ENCODE measurements around the gene ATP9B. TPM values are rescaled to one million over a fixed set of nuclear protein-coding genes. Genes with fewer than 3 reads are reported as not detected.

The ATP9B gene
- total RNA-seq, 1 experiment from 2014 or later = 10.7 TPM

GRCh38 chr18:79121746-79122474, 52.7 kb downstream of the ATP9B start:
- no peak for DNase-seq (ENCODE audit: low read depth in 1 of 2, low spot score in 2 of 2)

DNA sequence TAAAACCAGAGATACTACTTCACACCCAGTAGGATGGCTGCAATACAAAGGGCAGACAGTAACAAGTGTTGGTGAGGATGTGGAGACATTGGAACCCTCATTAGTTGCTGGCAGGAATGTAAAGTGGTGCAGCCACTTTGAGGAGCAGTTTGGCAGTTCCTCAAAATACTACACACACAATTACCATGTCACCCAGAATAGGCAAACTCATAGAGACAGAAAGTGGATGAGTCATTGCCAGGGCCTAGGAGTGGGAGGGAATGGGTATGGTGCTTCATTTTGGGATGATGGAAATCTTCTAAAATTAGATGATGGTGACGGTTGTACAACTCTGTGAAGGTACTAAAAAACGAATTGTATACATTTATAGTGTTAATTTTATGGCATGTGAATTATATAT, 54.8 kb downstream of the ATP9B start:
- no peak for DNase-seq (ENCODE audit: low read depth in 1 of 2, low spot score in 2 of 2)
- Histone ChIP-seq H3K36me3 (peaks cover 7% of the 10 kb centered on the region), H3K27ac (no peak overlapping the region), H3K4me1 (replicated peaks) (no peaks in the 10 kb centered on the region), H3K27me3 (replicated peaks) (no peaks in the 10 kb centered on the region), H3K9me3 (replicated peaks) (no peaks in the 10 kb centered on the region), H3K4me3 (no peak overlapping the region)

More at GRCh38 chr18:79121746-79122474, 52.7 kb downstream of the ATP9B start:
- no peaks in the 10 kb centered on the region for H3K27me3 ChIP-seq (replicated peaks)
- H3K36me3 ChIP-seq = no peaks in the 10 kb centered on the region; the same call in none of the 2 replicates
- H3K9me3 ChIP-seq (replicated peaks) = no peaks in the 10 kb centered on the region
- H3K4me3 ChIP-seq = no peak overlapping the region
- no peaks in the 10 kb centered on the region for H3K4me1 ChIP-seq (replicated peaks)
- H3K27ac ChIP-seq = no peak overlapping the region

DNA sequence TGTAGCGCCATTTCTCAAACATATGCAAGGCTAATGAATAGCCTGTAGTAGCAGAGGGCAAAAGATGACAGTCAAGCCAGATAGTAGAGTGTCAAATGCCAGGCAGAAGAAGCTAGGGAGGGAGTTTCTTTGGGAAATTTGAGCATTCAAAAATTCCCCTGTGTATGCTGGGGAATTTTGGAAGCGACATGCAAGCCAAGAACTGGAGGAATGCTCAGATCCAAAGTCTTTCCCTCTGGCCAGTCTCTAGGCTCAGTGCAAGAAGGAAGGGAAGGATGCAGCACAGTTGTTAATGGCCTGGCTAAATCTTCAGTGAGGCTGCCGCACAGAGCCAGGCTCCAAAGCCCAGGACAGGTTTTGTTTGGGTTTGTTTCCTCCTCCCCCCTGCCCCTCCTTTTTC, 59.9 kb downstream of the ATP9B start:
- DNase-seq (ENCODE audit: low read depth in 1 of 2, low spot score in 2 of 2) = no peak
- Histone ChIP-seq H3K4me1 (replicated peaks) (no peaks in the 10 kb centered on the region), H3K27ac (no peak overlapping the region), H3K9me3 (replicated peaks) (no peaks in the 10 kb centered on the region), H3K27me3 (replicated peaks) (no peaks in the 10 kb centered on the region), H3K4me3 (no peak overlapping the region), H3K36me3 (peaks cover 7% of the 10 kb centered on the region)

DNA sequence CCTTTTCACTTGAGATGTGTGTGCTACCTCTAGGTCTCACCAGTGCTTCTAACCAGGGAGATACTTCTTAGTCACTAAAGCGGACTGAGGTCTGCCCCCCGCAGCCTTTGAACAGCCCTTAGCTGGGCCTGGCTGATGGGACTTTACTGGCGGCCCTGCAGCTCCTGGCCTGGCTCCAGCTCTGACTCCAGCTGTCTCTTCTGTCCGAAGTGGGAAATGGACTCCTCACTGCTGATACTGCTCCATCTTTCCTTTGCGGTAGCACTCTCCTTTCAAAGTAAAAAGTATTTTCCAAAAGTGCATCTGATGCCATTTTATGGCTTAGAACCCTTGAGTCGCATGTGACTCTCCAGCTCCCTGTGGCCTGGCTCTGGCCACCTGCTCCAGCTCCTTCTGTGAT, 64.5 kb downstream of the ATP9B start:
- Histone ChIP-seq H3K27me3 (replicated peaks) (no peaks in the 10 kb centered on the region), H3K36me3 (no peaks in the 10 kb centered on the region), H3K4me3 (no peak overlapping the region), H3K4me1 (replicated peaks) (no peaks in the 10 kb centered on the region), H3K27ac (no peak overlapping the region), H3K9me3 (replicated peaks) (no peaks in the 10 kb centered on the region)
- no peak for DNase-seq (ENCODE audit: low read depth in 1 of 2, low spot score in 2 of 2)

DNA sequence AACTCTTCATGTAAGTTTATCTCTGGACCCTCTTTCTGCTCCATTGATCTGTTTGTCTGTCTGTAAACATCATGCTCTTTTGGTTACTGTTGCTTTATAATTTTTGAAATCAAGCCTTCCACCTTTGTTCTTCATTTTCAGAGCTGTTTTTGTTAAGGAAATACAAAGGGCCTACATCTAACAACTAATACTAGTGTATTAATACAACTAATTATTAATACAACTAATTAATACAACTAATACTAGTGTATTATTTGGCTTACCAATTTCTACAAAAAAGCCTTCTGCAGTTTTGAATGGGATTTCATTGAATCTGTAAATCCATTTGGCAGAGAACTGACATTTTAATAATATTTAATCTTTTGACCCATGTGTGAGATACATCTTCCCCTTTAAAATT, 66.7 kb downstream of the ATP9B start:
- Histone ChIP-seq H3K27me3 (replicated peaks) (no peaks in the 10 kb centered on the region), H3K4me3 (no peak overlapping the region), H3K9me3 (replicated peaks) (no peaks in the 10 kb centered on the region), H3K36me3 (no peaks in the 10 kb centered on the region), H3K4me1 (replicated peaks) (no peaks in the 10 kb centered on the region), H3K27ac (no peak overlapping the region)
- no peak for DNase-seq (ENCODE audit: low read depth in 1 of 2, low spot score in 2 of 2)

DNA sequence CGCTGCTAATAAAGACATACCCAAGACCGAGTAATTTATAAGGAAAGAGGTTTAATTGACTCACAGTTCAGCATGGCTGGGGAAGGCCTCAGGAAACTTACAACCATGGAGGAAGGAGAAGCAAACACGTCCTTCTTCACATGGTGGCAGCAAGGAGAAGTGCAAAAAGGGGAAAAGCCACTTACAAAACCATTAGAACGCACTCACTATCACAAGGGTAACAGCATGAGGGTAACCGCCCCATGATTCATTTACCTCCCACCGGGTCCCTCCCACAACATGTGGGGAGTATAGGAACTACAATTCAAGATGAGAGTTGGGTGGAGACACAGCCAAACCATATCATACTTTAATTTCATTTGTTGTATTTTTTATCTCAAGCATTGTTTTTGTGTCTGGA, 67.5 kb downstream of the ATP9B start:
- Histone ChIP-seq H3K27me3 (replicated peaks) (no peaks in the 10 kb centered on the region), H3K4me1 (replicated peaks) (no peaks in the 10 kb centered on the region), H3K9me3 (replicated peaks) (no peaks in the 10 kb centered on the region), H3K4me3 (no peak overlapping the region), H3K27ac (no peak overlapping the region), H3K36me3 (no peaks in the 10 kb centered on the region)
- no peak for DNase-seq (ENCODE audit: low read depth in 1 of 2, low spot score in 2 of 2)

GRCh38 chr18:79139206-79139605, 70.0 kb downstream of the ATP9B start:
- no peak overlapping the region for H3K27ac ChIP-seq
- H3K4me1 ChIP-seq (replicated peaks) = no peaks in the 10 kb centered on the region
- H3K27me3 ChIP-seq (replicated peaks) = no peaks in the 10 kb centered on the region
- no peak for DNase-seq (ENCODE audit: low read depth in 1 of 2, low spot score in 2 of 2)
- H3K4me3 ChIP-seq = no peak overlapping the region
- H3K9me3 ChIP-seq (replicated peaks) = no peaks in the 10 kb centered on the region
- no peaks in the 10 kb centered on the region for H3K36me3 ChIP-seq

- Histone ChIP-seq H3K9me3 (replicated peaks) (no peaks in the 10 kb centered on the region), H3K27ac (no peak overlapping the region), H3K4me1 (replicated peaks) (no peaks in the 10 kb centered on the region), H3K27me3 (replicated peaks) (no peaks in the 10 kb centered on the region), H3K36me3 (no peaks in the 10 kb centered on the region), H3K4me3 (no peak overlapping the region)
- DNase-seq (ENCODE audit: low read depth in 1 of 2, low spot score in 2 of 2) = no peak
Observed at GRCh38 chr18:79147014-79147413, 77.8 kb downstream of the ATP9B start.

GRCh38 chr18:79151191-79151590, 82.0 kb downstream of the ATP9B start:
- Histone ChIP-seq H3K36me3 (no peaks in the 10 kb centered on the region), H3K27ac (no peak overlapping the region), H3K4me1 (replicated peaks) (no peaks in the 10 kb centered on the region), H3K27me3 (replicated peaks) (no peaks in the 10 kb centered on the region), H3K9me3 (replicated peaks) (no peaks in the 10 kb centered on the region), H3K4me3 (no peak overlapping the region)
- DNase-seq (ENCODE audit: low read depth in 1 of 2, low spot score in 2 of 2) = no peak

DNA sequence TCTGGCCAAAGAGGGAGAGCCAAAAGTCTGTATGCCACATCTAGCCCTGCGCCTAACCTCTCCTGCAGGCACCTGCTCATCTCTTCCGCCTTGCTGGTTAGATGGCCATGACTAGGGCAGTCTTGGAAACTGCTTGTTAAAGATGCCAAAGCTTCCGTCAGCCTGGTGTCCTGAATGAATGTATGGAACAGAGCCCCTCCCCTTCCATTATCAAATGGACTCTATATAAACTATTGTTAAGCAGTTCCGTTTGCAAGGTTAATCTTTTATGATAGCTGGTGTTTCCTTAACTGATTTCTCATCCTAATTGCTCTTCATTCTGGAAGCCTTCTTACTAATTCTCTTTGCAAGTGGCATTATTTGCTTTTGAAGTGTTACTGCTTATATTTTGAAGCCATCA, 87.1 kb downstream of the ATP9B start:
- Histone ChIP-seq H3K27ac (no peak overlapping the region), H3K4me1 (replicated peaks) (no peaks in the 10 kb centered on the region), H3K9me3 (replicated peaks) (no peaks in the 10 kb centered on the region), H3K27me3 (replicated peaks) (no peaks in the 10 kb centered on the region), H3K4me3 (no peak overlapping the region), H3K36me3 (peaks cover 2% of the 10 kb centered on the region; the same call in 1 of the 2 replicates)
- DNase-seq (ENCODE audit: low read depth in 1 of 2, low spot score in 2 of 2) = no peak

- Histone ChIP-seq H3K27ac (no peak overlapping the region), H3K27me3 (replicated peaks) (no peaks in the 10 kb centered on the region), H3K9me3 (replicated peaks) (no peaks in the 10 kb centered on the region), H3K4me1 (replicated peaks) (no peaks in the 10 kb centered on the region), H3K4me3 (no peak overlapping the region), H3K36me3 (peaks cover 3% of the 10 kb centered on the region; the same call in 1 of the 2 replicates)
- no peak for DNase-seq (ENCODE audit: low read depth in 1 of 2, low spot score in 2 of 2)
Observed at GRCh38 chr18:79164706-79165105, 95.5 kb downstream of the ATP9B start.

DNA sequence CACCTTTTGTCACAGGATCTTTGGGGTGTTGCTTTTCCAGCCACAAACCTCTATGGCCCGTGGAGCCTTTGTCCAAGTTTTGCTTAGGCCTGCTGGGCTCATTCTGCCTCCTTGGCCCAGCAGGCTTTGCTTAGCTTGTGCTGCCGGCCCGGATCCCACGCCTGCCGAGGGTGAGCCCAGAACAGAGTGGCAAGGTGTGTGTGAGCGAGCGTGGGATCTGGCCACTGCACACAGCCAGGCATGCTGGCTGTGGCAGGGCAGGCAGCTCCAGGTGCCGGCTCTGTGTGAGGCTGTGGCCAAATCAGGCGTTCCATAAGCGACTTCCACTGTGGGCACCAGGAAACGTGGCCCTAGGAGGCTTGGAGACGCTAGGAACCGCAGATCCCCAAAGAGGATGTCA, 97.5 kb downstream of the ATP9B start:
- Histone ChIP-seq H3K4me1 (replicated peaks) (no peaks in the 10 kb centered on the region), H3K27ac (no peak overlapping the region), H3K27me3 (replicated peaks) (no peaks in the 10 kb centered on the region), H3K4me3 (no peak overlapping the region), H3K9me3 (replicated peaks) (no peaks in the 10 kb centered on the region), H3K36me3 (peaks cover 3% of the 10 kb centered on the region; the same call in 1 of the 2 replicates)
- no peak for DNase-seq (ENCODE audit: low read depth in 1 of 2, low spot score in 2 of 2)

DNA sequence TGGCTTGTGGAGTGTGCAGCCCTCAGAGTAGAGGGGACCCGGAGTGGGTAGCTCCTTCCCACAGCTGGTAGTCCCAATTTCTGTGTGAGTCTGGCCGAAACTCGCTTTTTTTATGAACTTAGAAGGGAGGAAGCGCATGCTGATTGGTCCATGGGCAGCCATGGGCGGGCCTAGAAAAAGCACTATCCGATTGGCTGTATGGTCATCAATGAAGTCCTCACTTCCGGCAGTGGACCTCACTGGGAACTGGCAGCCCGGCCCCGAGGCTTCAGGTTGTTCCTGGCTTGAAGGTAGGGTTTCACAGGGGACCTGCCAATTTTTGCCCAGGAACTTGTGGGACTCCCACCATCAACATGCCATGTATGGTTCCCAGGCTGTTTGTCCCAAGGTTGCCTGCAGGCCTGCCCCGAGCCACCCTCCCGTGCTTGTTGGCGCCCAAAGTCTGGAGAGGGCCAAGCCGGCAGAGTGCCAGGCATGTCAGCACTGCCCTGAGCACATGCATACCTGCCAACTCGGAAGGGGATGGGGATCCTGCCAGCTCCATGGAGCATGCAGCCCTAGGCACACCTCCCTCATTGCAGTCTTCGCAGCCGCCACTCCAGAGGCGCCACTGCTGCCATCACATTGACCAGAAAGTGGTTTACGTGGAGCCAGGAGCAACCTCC, 98.5 kb downstream of the ATP9B start:
- Histone ChIP-seq H3K27ac (no peak overlapping the region), H3K27me3 (replicated peaks) (no peaks in the 10 kb centered on the region), H3K4me1 (replicated peaks) (no peaks in the 10 kb centered on the region), H3K9me3 (replicated peaks) (no peaks in the 10 kb centered on the region), H3K4me3 (no peak overlapping the region), H3K36me3 (peaks cover 3% of the 10 kb centered on the region; the same call in 1 of the 2 replicates)
- DNase-seq (ENCODE audit: low read depth in 1 of 2, low spot score in 2 of 2) = no peak

DNA sequence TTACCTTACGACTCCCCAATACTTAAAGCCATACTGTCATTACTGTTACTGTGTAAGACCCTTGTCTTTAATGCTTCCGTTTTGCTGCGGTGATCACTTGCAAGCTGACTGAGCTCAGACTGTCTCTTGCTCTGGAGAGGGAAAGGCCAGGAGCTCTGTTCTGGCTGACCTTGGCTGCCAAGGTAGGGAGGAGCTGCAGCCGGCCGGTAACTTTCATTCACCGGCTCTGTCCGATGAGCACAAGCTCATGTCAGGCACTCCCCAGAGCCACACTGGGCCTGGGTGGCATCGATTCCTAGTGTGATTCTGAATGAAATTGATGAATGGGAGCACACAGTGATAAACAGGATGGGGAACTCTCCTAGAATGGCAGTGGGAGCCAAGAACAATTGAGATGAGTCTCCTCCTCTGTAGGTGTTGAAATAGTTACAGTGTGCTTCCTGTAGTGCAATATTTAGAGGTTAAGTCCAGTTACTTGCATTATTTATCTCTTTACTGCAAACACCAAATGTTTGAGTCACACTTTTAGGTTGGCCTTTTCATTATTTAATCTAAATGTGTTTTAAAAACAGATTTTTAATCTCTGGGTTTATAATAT, 100.9 kb downstream of the ATP9B start:
- Histone ChIP-seq H3K9me3 (replicated peaks) (no peaks in the 10 kb centered on the region), H3K4me1 (replicated peaks) (no peaks in the 10 kb centered on the region), H3K27ac (no peak overlapping the region), H3K4me3 (no peak overlapping the region), H3K36me3 (peaks cover 3% of the 10 kb centered on the region; the same call in 1 of the 2 replicates), H3K27me3 (replicated peaks) (no peaks in the 10 kb centered on the region)
- no peak for DNase-seq (ENCODE audit: low read depth in 1 of 2, low spot score in 2 of 2)

All from SJSA1 (cell line).